Ascending aorta (tissue), 2 donors: Measurements from ENCODE around the gene WDR73. TPM values are rescaled to one million over a fixed set of nuclear protein-coding genes. Genes with fewer than 3 reads are reported as not detected.
A peak's percentile ranks its signal among the peaks of the same experiment; 100 is the strongest.

Experiments
- DNase-seq, 2 donors: peaks; one replicate each; pipeline ENCODE4 v3.0.0-alpha.2; 2019; ENCODE audit warnings: low spot score in 2 of 2
- H3K27ac ChIP-seq, 2 donors: fragments of 200-600 bp; sonication (generic); one replicate each; pipeline ENCODE4 v1.5.1; 2016 to 2017; ENCODE audit warnings: mild to moderate bottlenecking in 1 of 2
- H3K27me3 ChIP-seq: fragments of 200-600 bp; sonication (generic); one replicate; pipeline ENCODE4 v1.5.1; 2017
- H3K36me3 ChIP-seq, 2 donors: fragments of 200-600 bp; sonication (generic); one replicate each; pipeline ENCODE4 v1.5.1; 2016
- H3K4me1 ChIP-seq, 2 donors: fragments of 200-600 bp; sonication (generic); one replicate each; pipeline ENCODE4 v1.5.1; 2016 to 2017; ENCODE audit warnings: mild to moderate bottlenecking in 1 of 2
- H3K4me3 ChIP-seq, 2 donors: fragments of 200-600 bp; sonication (generic); one replicate each; pipeline ENCODE4 v1.5.1; 2016 to 2017; ENCODE audit warnings: mild to moderate bottlenecking in 1 of 2
- H3K9me3 ChIP-seq, 2 donors: fragments of 200-600 bp; sonication (generic); one replicate each; pipeline ENCODE4 v1.5.1; 2016
- intact Hi-C: fragments of 100-400 bp; cut with DNase I; formaldehyde crosslinking; loops from one replicate; pipeline ENCODE4 v1.15.1; 2023
- total RNA-seq: library from RNA; depleted of rRNA; stranded (reverse); fragments of >200 nt; gene quantifications from one replicate; pipeline ENCODE4 v1.1.0, GENCODE V29; 2016
- TF ChIP-seq, protein P1 (sequence below), 3 experiments: fragments of 200-600 bp in 2 of 3; fragments of 450-650 bp in 1 of 3; sonication (generic) in 2 of 3; IDR thresholded peaks; one replicate each; pipeline ENCODE4 v1.5.1; 2016 to 2019; ENCODE audit warnings: antibody characterized with exemption in 3 of 3, mild to moderate bottlenecking in 1 of 3, moderate library complexity in 1 of 3

Gene WDR73
- 29.5 TPM for total RNA-seq

DNA sequence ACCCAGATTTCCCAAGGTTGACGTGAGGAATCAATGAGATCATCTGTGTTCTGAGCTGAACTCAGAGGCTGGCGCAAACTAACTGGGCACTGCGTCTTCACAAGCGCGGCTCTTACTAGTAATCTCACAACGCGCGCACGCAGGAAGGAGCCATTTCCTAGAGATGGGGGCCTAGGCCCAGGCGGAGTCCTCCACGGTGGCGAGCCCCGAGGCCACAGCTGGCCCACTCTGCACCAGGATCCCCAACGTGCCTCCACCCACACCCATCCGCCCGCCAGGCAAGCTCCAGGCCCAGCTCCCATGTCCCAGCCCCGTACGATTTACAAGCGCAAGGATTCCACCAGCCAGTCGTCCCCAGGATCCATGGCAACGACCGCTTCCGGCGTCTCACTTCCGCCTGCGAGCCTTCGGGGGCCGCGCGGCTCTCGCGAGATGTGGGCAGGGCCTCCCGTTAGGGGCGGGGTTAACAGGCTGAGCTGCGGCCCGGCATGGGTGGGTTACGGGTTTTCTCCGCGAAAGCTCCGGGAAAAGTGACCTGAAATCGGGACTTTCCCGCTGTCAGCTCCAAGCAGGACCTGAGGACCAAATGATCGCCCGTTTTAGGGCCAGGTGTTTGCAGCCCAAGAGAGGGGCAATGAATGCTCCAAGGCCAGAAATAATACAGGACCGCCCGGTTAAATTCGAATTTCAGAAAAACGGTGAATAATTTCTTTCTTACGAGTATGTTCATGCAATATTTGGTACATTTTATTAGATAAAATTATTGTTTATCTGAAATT, at the start of gene WDR73:
Gene WDR73, minus strand, starts transcription at position 374 of the 779 bp plus-strand sequence. Its CDS starts 9 bp downstream, at position 365.
- Histone ChIP-seq H3K27ac (peak within 1 kb of the TSS; percentile 77 to 87), H3K9me3 (no peaks in the 10 kb centered on the region), H3K4me1 (peaks cover 9 to 43% of the 10 kb centered on the region in 2 donors), H3K36me3 (peaks cover 15 to 32% of the 10 kb centered on the region in 2 donors), H3K27me3 (no peaks in the 10 kb centered on the region), H3K4me3 (peak within 1 kb of the TSS; percentile 68 to 86)
- TF ChIP-seq, protein P1, sequence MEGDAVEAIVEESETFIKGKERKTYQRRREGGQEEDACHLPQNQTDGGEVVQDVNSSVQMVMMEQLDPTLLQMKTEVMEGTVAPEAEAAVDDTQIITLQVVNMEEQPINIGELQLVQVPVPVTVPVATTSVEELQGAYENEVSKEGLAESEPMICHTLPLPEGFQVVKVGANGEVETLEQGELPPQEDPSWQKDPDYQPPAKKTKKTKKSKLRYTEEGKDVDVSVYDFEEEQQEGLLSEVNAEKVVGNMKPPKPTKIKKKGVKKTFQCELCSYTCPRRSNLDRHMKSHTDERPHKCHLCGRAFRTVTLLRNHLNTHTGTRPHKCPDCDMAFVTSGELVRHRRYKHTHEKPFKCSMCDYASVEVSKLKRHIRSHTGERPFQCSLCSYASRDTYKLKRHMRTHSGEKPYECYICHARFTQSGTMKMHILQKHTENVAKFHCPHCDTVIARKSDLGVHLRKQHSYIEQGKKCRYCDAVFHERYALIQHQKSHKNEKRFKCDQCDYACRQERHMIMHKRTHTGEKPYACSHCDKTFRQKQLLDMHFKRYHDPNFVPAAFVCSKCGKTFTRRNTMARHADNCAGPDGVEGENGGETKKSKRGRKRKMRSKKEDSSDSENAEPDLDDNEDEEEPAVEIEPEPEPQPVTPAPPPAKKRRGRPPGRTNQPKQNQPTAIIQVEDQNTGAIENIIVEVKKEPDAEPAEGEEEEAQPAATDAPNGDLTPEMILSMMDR (IDR thresholded peaks at IDR 0.05), result no peak
- intact Hi-C loops, result loop anchor here (1.0 to 2.0 kb wide), 4 partner anchors 23 to 163 kb away; partner anchors contain the start of genes ALPK3, SEC11A and ZSCAN2
- peak; percentile 90 to 98 for DNase-seq

DNA sequence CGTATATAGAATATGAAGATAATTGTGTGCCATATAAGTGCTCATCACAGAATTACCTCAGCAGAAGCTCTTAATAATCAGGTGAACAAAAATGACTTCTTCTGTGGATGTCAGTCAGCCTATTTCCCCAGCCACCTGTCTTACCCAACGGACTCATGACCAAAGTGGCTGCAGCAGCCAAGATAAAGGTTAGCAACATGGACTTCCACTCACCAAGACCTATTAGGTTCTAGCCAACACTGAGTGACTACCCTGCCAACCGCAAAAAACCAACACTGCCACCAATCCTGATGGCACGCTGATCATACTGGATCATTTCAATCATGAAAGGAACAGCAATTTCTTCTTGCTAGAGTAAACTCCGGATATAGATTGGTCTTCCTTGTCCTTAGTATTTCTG, 49.7 kb upstream of the WDR73 start:
- no peak overlapping the region for H3K27ac ChIP-seq
- no peaks in the 10 kb centered on the region for H3K9me3 ChIP-seq
- TF ChIP-seq, protein P1 (IDR thresholded peaks at IDR 0.05), result no peak
- intact Hi-C loops, result no loop called here
- no peak overlapping the region for H3K4me3 ChIP-seq
- peaks cover 0 to 8% of the 10 kb centered on the region in 2 donors for H3K4me1 ChIP-seq
- no peaks in the 10 kb centered on the region for H3K36me3 ChIP-seq
- no peak for DNase-seq
- no peaks in the 10 kb centered on the region for H3K27me3 ChIP-seq

DNA sequence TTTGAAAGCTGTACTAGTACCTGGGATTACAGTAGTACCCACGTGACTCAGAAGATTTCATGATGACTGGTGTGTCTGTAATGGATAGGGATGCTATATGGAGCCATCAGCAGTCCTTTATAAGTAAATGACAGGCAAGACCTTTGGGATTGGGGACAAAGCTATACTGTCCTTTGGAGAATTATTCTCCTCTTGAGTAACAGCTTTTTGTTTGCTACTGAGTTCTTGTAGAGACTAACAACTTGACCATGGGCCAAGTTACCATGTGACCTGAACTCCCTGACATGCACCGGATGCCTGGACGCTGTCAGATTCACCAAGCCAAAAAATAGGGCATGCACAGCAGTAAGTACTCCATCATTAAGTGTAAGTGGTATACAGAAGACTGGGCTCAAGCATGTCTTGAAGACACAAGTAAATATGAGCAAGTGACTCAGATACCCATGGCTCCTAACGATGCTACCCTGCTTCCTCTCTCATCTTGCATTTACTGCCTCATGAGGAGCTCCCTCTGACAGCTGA, 48.9 kb upstream of the WDR73 start:
- intact Hi-C loops, result no loop called here
- Histone ChIP-seq H3K27ac (peak overlapping the region; percentile 4 to 6), H3K27me3 (no peaks in the 10 kb centered on the region), H3K4me3 (no peak overlapping the region), H3K4me1 (peaks cover 0 to 8% of the 10 kb centered on the region in 2 donors), H3K9me3 (no peaks in the 10 kb centered on the region), H3K36me3 (no peaks in the 10 kb centered on the region)
- TF ChIP-seq, protein P1 (IDR thresholded peaks at IDR 0.05), result no peak
- DNase-seq, result peak in 1 of 2 donors; percentile 76

DNA sequence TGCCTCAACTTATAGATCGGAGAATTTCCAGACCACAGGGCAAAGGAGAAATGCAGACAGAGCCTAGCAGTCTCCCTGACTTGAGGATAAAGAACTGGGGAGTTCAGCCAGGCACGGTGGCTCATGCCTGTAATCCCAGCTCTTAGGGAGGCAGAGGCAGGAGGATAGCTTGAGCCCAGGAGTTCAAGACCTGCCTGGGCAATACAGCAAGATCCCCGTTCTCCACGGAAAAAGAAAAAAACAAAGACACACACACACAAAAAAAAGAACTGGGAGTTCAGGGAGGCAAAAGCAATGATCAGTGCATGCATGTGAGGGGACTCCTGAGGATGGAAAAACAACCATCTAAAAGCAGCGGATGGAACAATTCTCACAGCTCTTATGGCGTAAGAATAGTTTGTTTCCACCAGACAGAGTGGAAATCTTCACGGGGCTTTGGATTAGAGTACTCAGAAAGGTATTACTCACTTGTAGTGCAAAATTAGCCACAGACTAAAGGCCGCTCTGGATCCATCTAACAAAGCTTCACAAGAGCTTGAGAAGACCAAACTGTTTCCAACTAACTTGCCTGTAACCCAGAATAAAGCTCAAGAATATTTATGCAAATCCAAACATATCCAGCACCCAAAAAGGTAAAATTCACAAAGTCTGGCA, 45.6 kb upstream of the WDR73 start:
- TF ChIP-seq, protein P1 (IDR thresholded peaks at IDR 0.05), result no peak
- no peak for DNase-seq
- intact Hi-C loops, result no loop called here
- no peak overlapping the region for H3K4me3 ChIP-seq
- no peaks in the 10 kb centered on the region for H3K36me3 ChIP-seq
- H3K9me3 ChIP-seq, result no peaks in the 10 kb centered on the region
- no peak overlapping the region for H3K27ac ChIP-seq
- H3K4me1 ChIP-seq, result peaks cover 0 to 8% of the 10 kb centered on the region in 2 donors
- H3K27me3 ChIP-seq, result no peaks in the 10 kb centered on the region

DNA sequence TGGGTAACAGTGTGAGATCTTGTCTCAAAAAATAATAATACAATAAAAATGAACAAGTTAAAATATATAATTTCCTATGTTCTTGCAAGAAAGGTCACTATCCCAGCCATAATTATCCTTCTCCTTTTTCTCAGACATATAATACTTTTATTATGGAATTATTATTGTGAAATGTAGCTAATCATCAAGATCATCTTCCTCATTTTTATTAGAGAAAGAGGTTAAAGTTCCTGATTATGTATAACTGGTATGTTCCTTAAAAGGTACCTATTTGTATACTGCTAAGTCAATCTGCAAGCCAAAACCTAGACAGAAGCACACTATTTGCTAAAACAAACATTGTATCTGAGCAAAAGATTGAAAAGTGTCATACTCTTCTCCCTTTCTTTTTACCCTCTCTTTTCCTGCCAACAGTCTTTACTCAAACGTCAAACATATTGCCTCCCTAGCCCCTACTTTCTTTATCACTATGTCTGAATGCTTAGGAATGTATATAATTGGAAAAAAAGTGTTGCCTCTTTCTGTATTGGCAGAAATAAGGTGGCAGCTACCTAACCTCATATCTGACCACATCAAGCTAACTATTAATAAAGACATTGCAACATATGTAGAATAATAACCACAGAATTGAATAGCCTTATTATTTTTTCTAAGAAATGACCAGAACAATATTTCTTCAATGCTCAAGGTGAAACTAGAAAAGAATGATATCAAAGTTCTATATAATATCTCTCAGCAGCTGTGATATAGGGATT, 43.3 kb upstream of the WDR73 start:
- no peaks in the 10 kb centered on the region for H3K9me3 ChIP-seq
- H3K4me3 ChIP-seq, result no peak overlapping the region
- no peak for DNase-seq
- no peaks in the 10 kb centered on the region for H3K36me3 ChIP-seq
- no peaks in the 10 kb centered on the region for H3K4me1 ChIP-seq
- no peak overlapping the region for H3K27ac ChIP-seq
- H3K27me3 ChIP-seq, result no peaks in the 10 kb centered on the region
- intact Hi-C loops, result no loop called here
- TF ChIP-seq, protein P1 (IDR thresholded peaks at IDR 0.05), result no peak
